NK-92 (cell line): Measurements from ENCODE around the gene CST7.
"Not testable (repeated sequence)": the region's sequence is repeated elsewhere in the genome, so short reads cannot be mapped to it uniquely, and the experiment has no call there.

Source experiments
- DNase-seq: peaks from one replicate; lab custom pipeline; 2025; ENCODE audit not compliant: unreplicated experiment; lab: John Stamatoyannopoulos, UW

CST7 gene

GRCh38 chr20:24999568-24999967, 50.5 kb downstream of the CST7 start:
- DNase-seq: no peak

GRCh38 chr20:25000268-25000801, 51.3 kb downstream of the CST7 start:
- no peak for DNase-seq

DNA sequence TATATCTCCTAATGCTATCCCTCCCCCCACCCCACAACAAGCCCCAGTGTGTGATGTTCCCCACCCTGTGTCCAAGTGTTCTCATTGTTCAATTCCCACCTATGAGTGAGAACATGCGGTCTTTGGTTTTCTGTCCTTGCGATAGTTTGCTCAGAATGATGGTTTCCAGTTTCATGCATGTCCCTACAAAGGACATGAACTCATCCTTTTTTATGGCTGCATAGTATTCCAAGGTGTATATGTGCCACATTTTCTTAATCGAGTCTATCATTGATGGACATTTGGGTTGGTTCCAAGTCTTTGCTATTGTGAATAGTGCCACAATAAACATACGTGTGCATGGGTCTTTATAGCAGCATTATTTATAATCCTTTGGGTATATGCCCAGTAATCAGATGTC, 52.3 kb downstream of the CST7 start:
- DNase-seq: not testable (repeated sequence)

DNA sequence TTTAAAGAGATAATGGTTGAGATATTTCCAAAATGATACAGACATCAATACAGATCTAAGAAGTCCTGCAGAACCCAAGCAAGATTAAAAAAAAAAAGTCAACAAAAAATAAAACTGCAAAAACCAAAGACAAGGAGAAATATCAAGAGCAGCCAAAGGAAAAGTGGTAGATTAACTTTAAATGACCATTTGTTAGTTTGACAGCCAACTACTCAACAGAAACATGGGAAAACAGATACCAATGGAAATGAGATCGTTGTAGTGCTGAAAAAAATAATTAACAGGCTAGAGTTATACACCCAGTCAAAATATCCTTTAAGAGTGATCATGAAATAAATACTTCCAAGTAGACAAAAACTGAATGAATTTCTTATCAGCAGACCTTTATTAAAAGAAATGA, 53.9 kb downstream of the CST7 start:
- DNase-seq: no peak

DNA sequence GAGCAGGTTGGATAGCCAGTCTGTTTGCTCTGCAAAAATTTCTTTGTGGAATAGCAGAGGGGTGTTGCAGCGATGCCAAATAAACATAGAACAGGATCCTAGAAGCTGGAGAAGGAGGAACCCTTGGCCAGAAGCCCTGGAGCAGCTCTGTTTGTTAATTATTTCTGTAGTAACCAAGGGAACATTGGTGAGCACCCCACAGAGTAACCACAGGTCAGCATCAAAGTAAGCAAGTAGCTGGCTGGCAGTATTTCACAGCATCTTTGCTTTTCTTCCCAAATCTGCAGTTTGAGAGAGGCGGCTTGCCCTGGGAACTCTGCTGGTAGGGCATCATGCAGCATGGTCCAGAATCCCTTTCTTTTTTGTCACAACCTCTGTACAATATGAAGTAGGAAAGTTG, 56.2 kb downstream of the CST7 start:
- DNase-seq: no peak

GRCh38 chr20:25005661-25006060, 56.6 kb downstream of the CST7 start:
- no peak for DNase-seq

GRCh38 chr20:25006431-25007167, 57.5 kb downstream of the CST7 start:
- DNase-seq: no peak

- no peak for DNase-seq
Measured at GRCh38 chr20:25007491-25008305, 58.6 kb downstream of the CST7 start.

DNA sequence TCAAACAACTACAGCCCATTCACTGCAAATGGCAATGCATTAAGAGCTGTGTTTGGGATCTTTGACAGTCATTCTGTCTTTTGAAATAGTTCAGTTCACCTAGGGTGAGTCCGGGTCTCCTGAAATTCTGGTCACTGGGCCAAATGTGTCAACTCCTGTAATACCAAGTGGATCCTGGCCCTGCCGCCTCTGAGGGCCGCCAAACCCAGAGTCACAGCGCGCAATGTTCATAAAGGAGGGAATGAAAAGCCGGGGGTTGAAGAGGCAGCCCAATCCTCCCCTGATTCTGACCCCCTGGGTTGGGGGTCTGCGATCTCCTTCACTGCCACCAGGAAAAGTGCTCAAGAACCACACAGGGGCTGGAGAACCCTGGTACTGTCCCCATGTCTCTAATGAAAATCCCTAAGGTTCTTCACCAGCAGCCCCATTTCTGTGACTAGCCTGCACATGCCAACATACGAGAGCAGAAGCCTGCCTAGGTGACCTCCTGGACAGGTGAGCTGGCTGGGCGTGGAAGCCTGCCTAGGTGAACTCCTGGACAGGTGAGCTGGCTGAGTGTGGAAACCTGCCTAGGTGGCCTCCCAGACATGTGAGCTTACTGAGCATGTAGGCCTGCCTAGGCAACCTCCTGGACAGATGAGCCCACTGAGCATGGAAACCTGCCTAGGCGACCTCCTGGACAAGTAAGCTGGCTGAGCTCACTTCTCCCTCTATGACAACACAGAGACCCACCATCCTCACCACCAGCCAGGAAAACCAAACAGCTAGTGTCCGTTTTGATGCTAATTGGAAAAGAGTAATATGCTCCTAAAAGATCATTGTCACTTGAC, 59.5 kb downstream of the CST7 start:
- DNase-seq: no peak
